HPDE6-E6E7 (cell line): ENCODE results near the gene UBE2D1.
"Not testable (repeated sequence)": the region's sequence is repeated elsewhere in the genome, so short reads cannot be mapped to it uniquely, and the experiment has no call there.

Experiments
- DNase-seq: peaks from one replicate; pipeline ENCODE4 v3.0.0; 2011; ENCODE audit warnings: missing footprints; ENCODE audit errors: extremely low spot score

UBE2D1 gene

DNA sequence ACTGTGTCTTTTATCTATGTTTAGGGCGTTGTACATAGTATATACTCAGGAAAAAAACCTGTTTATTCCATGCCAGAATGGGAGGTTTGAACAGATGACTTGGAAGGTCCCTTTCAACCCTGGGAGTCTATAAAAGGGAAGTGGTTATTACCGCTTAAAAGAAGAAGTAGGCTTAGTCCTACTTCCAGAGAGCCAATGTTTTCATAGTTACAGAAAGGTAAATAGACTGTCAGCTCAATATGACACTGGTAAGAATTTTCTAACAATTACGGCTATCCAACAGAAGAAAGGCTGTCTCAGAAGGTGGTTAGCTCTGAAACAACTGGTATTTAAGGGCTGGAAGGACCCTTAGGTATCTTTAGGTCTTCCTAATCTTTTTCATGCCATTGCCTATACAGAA, 49.3 kb downstream of the UBE2D1 start:
- no peak for DNase-seq

DNA sequence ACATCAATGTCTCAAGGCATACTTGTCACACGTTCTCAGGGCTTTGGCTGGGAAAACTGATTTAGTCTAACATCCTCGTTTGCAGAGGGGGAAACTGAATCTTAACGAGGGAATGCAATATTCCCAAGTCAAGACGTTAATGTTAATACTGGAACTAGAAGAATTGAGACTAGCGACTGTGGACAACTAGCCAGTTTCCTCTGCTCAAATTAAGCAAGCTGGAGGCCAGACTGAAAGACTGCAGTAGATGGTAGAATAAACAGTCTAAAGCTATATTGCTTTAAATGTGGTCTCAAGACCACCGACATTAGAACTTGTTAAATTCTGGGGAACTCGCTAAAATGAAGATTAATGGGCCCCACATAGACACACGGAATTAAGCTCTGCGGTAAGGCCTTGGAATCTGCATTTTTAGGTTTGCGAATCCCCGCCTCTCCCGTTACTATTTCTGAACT, 49.8 kb downstream of the UBE2D1 start:
- DNase-seq: no peak

DNA sequence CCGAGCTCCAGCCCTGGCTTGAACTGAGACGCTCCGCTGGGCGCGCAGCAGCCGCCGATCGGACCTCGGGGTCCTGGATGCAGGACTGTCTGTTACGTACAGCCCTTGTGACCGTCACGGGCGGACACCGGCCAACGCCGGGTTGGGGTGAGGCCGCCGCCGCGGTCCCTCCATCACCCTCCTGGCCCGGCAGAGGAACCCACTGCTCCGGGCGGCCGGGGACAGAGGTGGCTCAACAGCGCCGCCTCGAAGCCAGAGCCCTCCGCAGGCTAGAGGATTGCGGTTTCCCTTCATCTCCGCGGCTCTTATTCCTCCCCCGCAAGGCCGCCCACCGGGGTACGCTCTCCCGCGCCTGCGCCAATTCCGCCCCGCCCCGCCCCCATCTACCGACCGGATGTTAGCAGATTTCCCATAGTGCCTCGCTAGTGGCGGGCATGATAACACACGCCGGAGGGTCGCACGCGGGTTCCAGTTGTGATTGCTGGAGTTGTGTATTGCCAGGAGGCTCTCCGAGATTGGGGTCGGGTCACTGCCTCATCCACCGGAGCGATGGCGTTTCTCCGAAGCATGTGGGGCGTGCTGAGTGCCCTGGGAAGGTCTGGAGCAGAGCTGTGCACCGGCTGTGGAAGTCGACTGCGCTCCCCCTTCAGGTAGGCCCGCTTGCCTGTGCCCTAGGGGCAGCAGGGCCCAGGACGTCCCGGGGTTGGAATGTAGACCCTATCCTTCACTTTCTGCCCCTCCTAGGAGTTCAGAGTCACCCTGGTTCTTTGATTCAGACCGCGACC, 50.4 kb downstream of the UBE2D1 start, which contains the start of gene TFAM:
Gene TFAM, plus strand, starts transcription at position 412 of the 785 bp plus-strand sequence. Its CDS starts 138 bp downstream, at position 550.
- peak; percentile 92 for DNase-seq

DNA sequence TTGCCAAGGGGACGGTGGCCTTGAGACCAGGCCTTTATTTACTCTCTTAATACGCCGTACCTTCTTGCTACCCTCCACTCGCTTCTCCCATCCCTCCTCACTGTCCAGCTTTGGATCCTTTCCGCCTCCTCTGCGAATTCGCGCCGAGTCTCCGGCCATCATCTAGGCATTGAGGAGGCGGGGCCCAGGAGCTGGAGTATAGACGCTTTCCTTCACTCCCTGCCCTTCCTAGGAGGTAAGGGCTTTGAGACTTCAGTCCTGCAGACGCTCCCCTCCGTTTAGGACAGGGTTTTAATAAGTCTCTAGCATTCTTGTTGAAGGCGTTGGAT, 50.9 kb downstream of the UBE2D1 start:
- DNase-seq: peak; percentile 23

DNA sequence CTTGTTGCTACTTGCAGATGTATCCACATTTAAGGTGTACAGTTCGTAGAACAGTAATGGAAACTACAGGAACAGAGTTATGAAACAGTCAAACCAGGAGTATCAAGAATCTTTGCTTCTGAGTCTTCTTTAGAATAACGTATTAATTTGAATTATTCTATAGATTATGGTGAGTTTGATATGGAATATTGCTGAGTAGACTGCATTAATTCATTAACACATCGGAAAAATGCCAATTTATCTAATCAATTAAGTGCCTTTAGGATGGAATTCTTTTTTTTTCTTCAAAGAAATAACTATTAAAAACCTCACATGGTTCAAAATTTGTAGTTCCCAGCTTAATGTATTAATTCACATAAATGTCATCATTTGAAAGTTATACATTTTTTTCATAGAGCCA, 54.2 kb downstream of the UBE2D1 start:
- no peak for DNase-seq

DNA sequence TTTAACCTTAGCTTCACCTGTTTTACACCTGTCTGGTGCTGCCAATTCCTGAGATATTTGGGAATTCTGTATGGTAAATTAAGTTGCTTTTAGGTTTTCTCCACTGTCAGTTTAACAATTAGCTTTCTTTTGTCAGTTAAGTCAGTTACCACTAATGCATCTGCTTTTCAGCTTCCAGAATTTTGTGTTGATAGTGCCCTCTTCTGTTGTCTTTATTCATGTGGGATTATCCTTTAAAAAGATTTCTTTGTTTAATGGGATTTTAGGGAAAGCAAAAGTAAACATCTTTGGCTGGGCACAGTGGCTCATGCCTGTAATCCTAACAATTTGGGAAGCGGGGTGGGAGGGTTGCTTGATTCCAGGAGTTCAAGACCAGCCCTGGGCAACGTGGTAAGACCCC, 58.5 kb downstream of the UBE2D1 start:
- no peak for DNase-seq

DNA sequence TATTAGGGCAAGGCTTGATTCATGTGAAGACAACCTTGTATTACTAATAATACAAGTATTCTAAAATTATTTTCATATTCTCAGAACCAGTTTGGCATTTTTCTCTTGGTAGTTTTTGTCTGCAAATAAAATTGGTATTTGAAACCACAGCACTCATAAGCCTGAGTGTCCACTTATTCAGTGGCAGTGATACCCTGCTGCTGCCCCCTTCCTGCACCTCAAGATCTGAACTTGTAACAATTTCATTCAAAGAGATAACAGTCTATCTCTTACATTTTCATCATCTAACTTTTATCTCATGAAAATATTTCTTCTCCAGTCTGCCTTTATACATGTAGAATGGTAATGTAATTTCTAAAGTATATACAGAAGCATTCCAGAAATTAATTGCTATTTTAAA, 59.7 kb downstream of the UBE2D1 start:
- no peak for DNase-seq

DNA sequence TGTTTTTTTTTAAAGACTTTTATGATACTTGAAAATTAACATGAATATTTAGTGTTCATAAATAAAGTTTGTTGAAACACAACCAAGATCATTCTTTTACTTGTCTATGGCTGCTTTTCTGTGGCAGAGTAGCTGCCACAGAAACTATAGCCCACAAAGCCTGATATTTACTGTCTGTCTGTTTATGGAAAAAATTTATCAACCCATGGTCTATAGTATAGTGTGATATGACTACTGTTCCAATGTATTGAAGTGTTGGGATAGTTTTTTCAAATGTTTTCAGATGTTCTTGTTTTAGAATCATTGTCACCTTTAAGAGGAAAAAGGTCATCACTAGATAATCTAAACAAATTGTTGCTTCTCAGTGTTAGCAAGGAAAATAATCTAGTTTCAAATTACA, 61.3 kb downstream of the UBE2D1 start:
- no peak for DNase-seq

DNA sequence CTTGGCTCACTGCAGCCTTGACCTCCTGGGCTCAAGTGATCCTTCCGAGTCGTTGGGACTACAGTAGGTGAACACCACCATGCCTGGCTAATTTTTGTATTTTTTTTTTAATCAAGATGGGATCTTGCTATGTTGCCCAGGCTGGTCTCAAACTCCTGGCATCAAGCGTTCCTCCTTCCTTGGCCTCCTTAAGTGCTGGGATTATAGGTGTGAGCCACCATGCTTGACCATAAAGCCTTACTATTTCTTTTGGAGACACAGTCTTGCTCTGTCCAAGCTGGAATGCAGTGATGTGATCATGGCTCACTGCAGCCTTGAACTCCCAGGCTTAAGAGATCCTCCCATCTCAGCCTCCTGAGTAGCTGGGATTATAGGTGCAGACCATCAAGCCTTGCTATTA, 63.0 kb downstream of the UBE2D1 start:
- DNase-seq: no peak

DNA sequence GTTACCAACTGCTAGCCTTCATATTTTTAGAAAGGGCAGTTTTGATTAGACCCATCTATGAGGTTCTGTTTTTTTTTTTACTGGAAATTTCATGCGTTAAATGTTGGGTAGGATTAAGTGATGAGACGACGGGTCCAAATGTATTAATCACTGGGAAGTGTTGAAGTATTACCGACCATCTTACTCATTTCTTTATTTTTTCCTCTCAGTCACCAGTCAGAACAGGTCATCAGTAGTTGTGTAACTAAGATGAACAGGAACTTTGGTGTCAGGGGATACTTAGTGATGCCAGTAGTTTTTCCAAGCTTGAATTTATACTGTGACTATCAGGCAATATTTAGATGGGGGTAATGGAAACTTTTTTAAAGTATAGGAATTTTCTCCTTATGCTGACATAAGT, 64.6 kb downstream of the UBE2D1 start:
- no peak for DNase-seq

DNA sequence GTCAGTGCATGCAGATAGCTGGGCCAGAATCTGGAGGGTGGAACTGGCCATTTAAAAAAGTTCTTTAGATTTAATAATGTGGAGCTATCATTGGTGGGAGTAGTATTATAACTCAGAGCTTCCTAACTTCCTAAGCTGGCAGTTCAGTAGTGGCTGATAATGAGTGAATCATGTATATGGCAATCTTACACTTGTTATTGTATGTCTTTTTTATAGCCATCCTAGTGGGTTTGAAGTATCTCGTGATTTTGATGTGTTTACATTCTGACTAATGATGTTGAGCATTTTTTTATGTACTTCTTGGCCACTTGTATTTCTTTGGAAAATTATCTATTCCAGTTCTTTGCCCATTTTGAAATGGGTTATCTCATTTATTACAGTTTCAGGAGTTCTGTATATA, 65.8 kb downstream of the UBE2D1 start:
- DNase-seq: no peak

DNA sequence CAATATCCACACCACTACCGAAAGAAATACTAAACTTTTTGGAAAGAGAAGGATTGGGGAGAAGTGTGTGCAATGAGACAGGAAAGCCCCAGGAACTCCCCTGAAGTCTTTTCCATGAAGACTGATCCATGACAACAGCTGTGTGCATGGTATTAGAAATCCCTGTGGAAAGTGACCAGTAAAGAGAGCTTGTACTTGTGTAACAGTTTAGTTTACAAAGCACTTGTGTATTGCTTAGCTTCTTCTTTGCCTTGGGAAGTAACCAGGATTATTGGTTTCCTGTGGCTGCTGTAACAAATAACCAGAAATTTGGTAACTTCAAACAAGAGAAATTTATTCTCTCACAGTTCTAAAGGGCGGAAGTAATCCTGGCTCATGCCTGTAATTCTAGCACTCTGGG, 69.2 kb downstream of the UBE2D1 start:
- DNase-seq: no peak

DNA sequence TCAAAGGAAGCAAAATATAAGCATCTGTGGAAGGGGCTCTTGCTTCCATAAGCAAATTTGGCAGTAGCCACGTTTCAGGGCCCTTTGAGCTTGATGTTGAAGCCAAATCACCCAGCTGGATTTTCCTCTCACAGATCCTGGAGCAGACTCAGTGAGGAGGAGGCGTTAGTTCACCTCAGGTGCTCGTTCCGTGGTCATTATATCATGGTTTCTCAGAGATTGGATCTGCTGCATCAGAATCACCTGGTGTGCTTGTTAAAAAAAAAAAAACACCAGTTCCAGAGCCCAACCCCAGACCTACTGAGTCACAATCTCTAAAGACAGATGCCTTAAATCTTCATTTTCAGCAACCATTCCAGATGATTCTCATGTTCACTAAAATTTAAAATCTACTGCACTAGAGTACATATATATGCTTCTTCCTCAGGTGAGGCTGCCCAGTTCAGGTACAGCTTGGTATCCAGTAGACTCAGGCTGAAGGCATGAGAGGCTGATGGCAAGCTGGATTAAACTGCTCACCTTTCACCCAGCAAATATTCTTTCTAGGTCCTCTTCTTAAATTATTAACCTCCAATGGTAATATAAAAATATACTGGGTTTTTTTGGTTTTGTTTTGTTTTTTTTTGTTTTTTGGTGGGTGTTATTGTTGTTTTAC, 75.3 kb downstream of the UBE2D1 start:
- DNase-seq: no peak

DNA sequence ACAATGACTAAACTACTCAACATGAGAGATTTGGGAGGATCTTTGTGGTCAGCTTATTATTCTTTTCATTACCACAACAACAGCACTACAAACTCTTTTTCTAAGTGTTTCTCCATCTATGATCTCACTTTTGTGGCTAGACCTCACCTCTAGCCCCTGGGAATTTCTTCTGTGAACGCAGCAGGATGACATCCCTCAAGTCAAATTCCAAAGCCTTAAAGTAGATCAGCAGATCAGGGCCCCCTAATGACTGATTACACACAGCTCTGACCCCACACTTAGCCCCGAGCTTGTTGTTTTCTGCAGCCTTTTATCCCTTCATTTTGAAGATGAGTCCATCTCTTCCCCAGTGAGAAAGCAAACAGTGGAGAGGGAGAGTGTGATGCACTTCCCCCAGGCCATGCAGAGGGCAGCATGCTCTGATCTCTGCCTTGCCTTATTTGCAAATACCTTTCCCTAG, 77.7 kb downstream of the UBE2D1 start:
- DNase-seq: no peak

DNA sequence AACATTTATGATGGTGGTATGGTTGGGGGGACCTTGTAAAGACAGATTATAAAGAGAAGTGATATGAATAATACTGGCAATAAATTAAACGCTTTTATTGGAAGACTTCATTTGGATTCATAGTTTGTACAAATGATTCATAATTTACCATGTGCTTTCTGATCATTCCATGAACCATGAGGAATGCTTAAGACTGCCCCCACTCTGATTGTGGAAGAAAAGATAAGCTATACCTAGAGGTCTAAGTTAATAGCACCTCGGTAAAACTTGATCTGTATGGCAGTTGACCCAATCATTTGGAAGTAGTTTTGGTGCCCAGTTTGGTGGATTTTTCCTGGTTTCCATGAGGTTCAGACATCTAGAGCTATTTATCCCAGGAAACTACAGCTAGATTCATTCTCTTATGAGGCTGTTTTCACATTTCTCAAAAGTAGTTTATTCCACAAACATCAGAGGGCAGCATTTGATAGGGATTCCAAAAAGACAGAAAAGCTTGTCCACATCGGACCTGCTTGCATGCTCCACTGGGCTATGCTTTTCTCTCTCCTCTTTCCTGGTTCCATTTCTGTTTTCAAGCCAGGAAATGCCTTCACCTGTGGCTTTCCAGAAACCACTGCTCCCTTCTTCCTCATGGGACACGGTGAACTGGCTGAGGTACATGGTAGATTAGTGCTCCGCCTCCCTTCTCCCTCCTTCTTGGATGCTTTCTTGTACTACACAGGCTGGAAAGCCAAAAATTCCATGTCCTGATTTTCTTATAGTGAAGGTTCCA, 79.7 kb downstream of the UBE2D1 start:
- peak; percentile 29 for DNase-seq

DNA sequence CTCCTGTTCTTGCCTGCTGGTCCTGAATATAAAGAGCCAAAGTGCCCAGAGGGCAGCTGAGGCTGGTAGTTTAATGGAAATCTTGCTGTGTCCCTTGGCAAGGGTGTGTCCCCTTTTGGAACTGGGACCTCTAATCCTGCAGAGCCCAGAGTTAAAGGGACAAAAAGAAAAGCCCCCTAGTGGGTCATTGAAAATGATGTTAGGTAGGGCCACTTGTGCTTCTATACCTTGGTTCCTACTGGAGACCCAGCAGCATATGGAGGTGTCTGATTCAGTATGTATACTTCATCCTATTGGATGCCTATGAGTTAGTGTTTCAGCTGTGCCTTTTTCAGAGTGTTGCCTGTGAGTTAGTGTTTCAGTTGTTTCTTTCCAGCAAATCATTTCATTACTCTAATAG, 81.0 kb downstream of the UBE2D1 start:
- no peak for DNase-seq

DNA sequence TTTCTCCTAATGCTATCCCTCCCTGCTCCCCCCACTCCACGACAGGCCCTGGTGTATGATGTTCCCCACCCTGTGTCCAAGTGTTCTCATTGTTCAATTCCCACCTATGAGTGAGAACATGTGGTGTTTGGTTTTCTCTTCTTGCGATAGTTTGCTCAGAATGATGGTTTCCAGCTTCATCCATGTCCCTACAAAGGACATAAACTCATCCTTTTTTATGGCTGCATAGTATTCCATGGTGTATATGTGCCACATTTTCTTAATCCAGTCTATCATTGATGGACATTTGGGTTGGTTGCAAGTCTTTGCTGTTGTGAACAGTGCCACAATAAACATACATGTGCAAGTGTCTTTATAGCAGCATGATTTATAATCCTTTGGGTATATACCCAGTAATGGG, 83.1 kb downstream of the UBE2D1 start:
- not testable (repeated sequence) for DNase-seq
